Adrenal gland (tissue), 5 donors: ENCODE data around the gene TMC1.

Experiments used
- POLR2A ChIP-seq, 2 donors: fragments of 450-650 bp; IDR thresholded peaks; one replicate each; pipeline ENCODE4 v1.6.1; 2017; ENCODE audit warnings: antibody characterized with exemption in 2 of 2, mild to moderate bottlenecking in 2 of 2, moderate library complexity in 1 of 2
- TF ChIP-seq, protein P1 (sequence below), 6 experiments: fragments of 450-650 bp in 4 of 6; fragments of 200-600 bp in 2 of 6; sonication (generic) in 1 of 6; IDR thresholded peaks; 1 replicate in 5 of 6; 2 replicates in 1 of 6; pipeline versions ENCODE4 v1.5.1 to v1.8.0; 2016 to 2021; ENCODE audit warnings: antibody characterized with exemption in 6 of 6, mild to moderate bottlenecking in 2 of 6, moderate library complexity in 1 of 6
- donor health status: DM: no; HTN: no; CAD: no.

DNA sequence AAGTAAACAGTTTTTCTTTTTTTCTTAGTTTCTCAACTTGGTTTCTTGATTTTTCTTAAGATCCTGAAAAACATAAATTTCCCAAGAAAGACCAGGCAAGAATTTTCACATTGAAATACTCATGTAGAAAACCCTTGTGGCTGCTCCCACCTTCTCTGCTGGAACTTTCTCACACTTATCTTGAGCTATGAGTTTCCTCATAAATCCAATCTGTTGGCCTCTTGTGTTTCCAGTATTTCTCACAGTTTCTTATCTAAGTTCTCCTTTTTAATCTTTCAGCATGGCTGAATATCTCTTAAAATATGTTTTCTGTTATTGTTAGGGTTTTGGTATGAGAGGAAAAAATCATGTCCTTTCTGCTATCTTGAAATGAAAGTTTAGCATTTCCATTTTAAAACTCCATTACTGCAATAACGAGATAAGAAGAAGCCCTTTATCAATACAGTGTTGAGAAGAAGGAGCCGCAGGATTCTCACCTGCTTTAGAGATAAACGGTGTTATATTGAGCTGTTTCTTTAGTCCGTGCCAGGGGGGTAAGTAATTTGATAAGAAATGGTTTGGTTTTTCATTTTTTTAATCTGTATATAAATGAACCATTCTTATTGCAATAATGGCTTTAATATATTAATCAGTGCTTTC is 342.2 kb downstream of the TMC1 start:
- TF ChIP-seq, protein P1, sequence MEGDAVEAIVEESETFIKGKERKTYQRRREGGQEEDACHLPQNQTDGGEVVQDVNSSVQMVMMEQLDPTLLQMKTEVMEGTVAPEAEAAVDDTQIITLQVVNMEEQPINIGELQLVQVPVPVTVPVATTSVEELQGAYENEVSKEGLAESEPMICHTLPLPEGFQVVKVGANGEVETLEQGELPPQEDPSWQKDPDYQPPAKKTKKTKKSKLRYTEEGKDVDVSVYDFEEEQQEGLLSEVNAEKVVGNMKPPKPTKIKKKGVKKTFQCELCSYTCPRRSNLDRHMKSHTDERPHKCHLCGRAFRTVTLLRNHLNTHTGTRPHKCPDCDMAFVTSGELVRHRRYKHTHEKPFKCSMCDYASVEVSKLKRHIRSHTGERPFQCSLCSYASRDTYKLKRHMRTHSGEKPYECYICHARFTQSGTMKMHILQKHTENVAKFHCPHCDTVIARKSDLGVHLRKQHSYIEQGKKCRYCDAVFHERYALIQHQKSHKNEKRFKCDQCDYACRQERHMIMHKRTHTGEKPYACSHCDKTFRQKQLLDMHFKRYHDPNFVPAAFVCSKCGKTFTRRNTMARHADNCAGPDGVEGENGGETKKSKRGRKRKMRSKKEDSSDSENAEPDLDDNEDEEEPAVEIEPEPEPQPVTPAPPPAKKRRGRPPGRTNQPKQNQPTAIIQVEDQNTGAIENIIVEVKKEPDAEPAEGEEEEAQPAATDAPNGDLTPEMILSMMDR (IDR thresholded peaks at IDR 0.05) = no peak
- TF ChIP-seq POLR2A (IDR thresholded peaks at IDR 0.05) = no peak
